ENCODE measurements around the gene HADHA. TPM values are rescaled to one million over a fixed set of nuclear protein-coding genes. Genes with fewer than 3 reads are reported as not detected.

The HADHA gene
- total RNA-seq, 2 experiments from 2014 or later, result 126 to 150 TPM

- POLR2A ChIA-PET, result interaction anchor here (0.6 to 0.7 kb wide), 2 partner anchors 40 to 87 kb away, joined by 3 to 7 read pairs; no protein-coding TSS in a partner anchor
Observed at GRCh38 chr2:26164641-26165211, 79.7 kb downstream of the HADHA start.

GRCh38 chr2:26164231-26164630, 80.2 kb downstream of the HADHA start:
- CTCF ChIA-PET (ENCODE audit: unreplicated experiment), result no interaction called here
- H4K20me1 ChIP-seq (ENCODE audit: insufficient read depth, low read length), result no peaks in the 10 kb centered on the region
- no peaks in the 10 kb centered on the region for H3K4me1 ChIP-seq (ENCODE audit: insufficient read depth, low read length, poor library complexity, severe bottlenecking)
- H3K36me3 ChIP-seq (ENCODE audit: insufficient read depth, low read length), result no peaks in the 10 kb centered on the region
- intact Hi-C loops (cut with micrococcal nuclease; ENCODE audit: unreplicated experiment), result no loop called here
- H3K79me2 ChIP-seq (ENCODE audit: insufficient read depth, low read depth, low read length), result no peaks in the 10 kb centered on the region
- H3K4me3 ChIP-seq (ENCODE audit: low read depth, low read length, poor library complexity, severe bottlenecking), result no peak overlapping the region
- no peaks in the 10 kb centered on the region for H3K9me3 ChIP-seq (ENCODE audit: low read length)
- H2AFZ ChIP-seq (ENCODE audit: low read length), result no peak overlapping the region
- no TSS peak for BruUV-seq (replicated peaks)
- H3K27ac ChIP-seq (ENCODE audit: low read depth, low read length, poor library complexity, severe bottlenecking), result no peak overlapping the region
- TF ChIP-seq CTCF (conservative IDR thresholded peaks at IDR 0.05; ENCODE audit: low read length), result no peak
- no peak for TF ChIP-seq EZH2phosphoT487 (IDR thresholded peaks at IDR 0.05; ENCODE audit: borderline replicate concordance, low read depth, low read length)
- H3K4me2 ChIP-seq (ENCODE audit: low read length), result no peak overlapping the region
- DNase-seq (ENCODE audit: low spot score), result no peak
- no peaks in the 10 kb centered on the region for H3K9me2 ChIP-seq (ENCODE audit: insufficient read depth, low read length)
- POLR2A ChIA-PET, result interaction anchor here (0.6 kb wide), 1 partner anchor 14 kb away, joined by 4 read pairs; no protein-coding TSS in a partner anchor

More at GRCh38 chr2:26164641-26165211, 79.7 kb downstream of the HADHA start:
- Histone ChIP-seq H3K79me2 (ENCODE audit: insufficient read depth, low read depth, low read length) (no peaks in the 10 kb centered on the region), H4K20me1 (ENCODE audit: insufficient read depth, low read length) (no peaks in the 10 kb centered on the region), H3K9me3 (ENCODE audit: low read length) (no peaks in the 10 kb centered on the region), H3K4me2 (ENCODE audit: low read length) (no peak overlapping the region), H3K36me3 (ENCODE audit: insufficient read depth, low read length) (no peaks in the 10 kb centered on the region), H3K27ac (ENCODE audit: low read depth, low read length, poor library complexity, severe bottlenecking) (no peak overlapping the region), H2AFZ (ENCODE audit: low read length) (no peak overlapping the region), H3K9me2 (ENCODE audit: insufficient read depth, low read length) (no peaks in the 10 kb centered on the region), H3K4me1 (ENCODE audit: insufficient read depth, low read length, poor library complexity, severe bottlenecking) (no peaks in the 10 kb centered on the region), H3K4me3 (ENCODE audit: low read depth, low read length, poor library complexity, severe bottlenecking) (no peak overlapping the region)
- TF ChIP-seq EZH2phosphoT487 (IDR thresholded peaks at IDR 0.05; ENCODE audit: borderline replicate concordance, low read depth, low read length) (no peak), CTCF (conservative IDR thresholded peaks at IDR 0.05; ENCODE audit: low read length) (no peak)
- BruUV-seq (replicated peaks), result no TSS peak
- intact Hi-C loops (cut with micrococcal nuclease; ENCODE audit: unreplicated experiment), result no loop called here
- no peak for DNase-seq (ENCODE audit: low spot score)
- CTCF ChIA-PET (ENCODE audit: unreplicated experiment), result no interaction called here

DNA sequence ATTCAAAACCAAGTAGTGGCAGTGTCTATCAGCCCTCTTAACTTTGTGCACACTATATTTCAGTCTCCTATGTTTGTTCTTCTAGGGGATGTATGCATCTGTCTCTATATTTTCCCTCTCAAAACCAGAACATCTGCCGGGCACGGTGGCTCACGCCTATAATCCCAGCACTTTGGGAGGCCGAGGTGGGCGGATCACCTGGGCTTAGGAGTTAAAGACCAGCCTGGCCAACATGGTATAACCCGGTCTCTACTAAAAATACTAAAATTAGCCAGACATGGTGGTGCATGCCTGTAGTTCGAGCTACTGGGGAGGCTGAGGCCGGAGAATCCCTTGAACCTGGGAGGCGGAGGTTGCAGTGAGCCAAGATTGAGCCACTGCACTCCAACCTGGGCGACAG, 81.5 kb downstream of the HADHA start:
- Histone ChIP-seq H4K20me1 (ENCODE audit: insufficient read depth, low read length) (no peaks in the 10 kb centered on the region), H3K9me3 (ENCODE audit: low read length) (no peaks in the 10 kb centered on the region), H3K4me2 (ENCODE audit: low read length) (no peak overlapping the region), H3K9me2 (ENCODE audit: insufficient read depth, low read length) (no peaks in the 10 kb centered on the region), H3K4me1 (ENCODE audit: insufficient read depth, low read length, poor library complexity, severe bottlenecking) (no peaks in the 10 kb centered on the region), H3K27ac (ENCODE audit: low read depth, low read length, poor library complexity, severe bottlenecking) (no peak overlapping the region), H3K36me3 (ENCODE audit: insufficient read depth, low read length) (no peaks in the 10 kb centered on the region), H3K79me2 (ENCODE audit: insufficient read depth, low read depth, low read length) (no peaks in the 10 kb centered on the region), H2AFZ (ENCODE audit: low read length) (no peak overlapping the region), H3K4me3 (ENCODE audit: low read depth, low read length, poor library complexity, severe bottlenecking) (no peak overlapping the region)
- no TSS peak for BruUV-seq (replicated peaks)
- DNase-seq (ENCODE audit: low spot score), result no peak
- ChIA-PET CTCF (ENCODE audit: unreplicated experiment) (no interaction called here), POLR2A (no interaction called here)
- TF ChIP-seq CTCF (conservative IDR thresholded peaks at IDR 0.05; ENCODE audit: low read length), result no peak
- no peak for TF ChIP-seq EZH2phosphoT487 (IDR thresholded peaks at IDR 0.05; ENCODE audit: borderline replicate concordance, low read depth, low read length)
- intact Hi-C loops (cut with micrococcal nuclease; ENCODE audit: unreplicated experiment), result no loop called here

All from OCI-LY7 (cell line).